Trophoblast cell (in vitro differentiated cells and primary cell): Measurements from ENCODE around the gene RNGTT.

ENCODE experiments used
- DNase-seq, 2 donors: peaks; one replicate each; pipeline ENCODE4 v3.0.0-alpha.2; 2016
- H2AFZ ChIP-seq: 2 replicates; pipeline ENCODE4 v1.6.1; 2013; ENCODE audit warnings: low read length, moderate library complexity, mild to moderate bottlenecking; ENCODE audit not compliant: insufficient read depth, poor library complexity
- H2AK5ac ChIP-seq: 2 replicates; pipeline ENCODE4 v1.6.1; 2013; ENCODE audit warnings: mild to moderate bottlenecking, low read length
- H2BK120ac ChIP-seq: 2 replicates; pipeline ENCODE4 v1.6.1; 2013; ENCODE audit warnings: low read length, mild to moderate bottlenecking, moderate library complexity; ENCODE audit not compliant: insufficient read depth, poor library complexity
- H2BK12ac ChIP-seq: 2 replicates; pipeline ENCODE4 v1.6.1; 2013; ENCODE audit warnings: mild to moderate bottlenecking, low read length, moderate library complexity
- H2BK5ac ChIP-seq: 2 replicates; pipeline ENCODE4 v1.6.1; 2013; ENCODE audit warnings: low read length, low read depth, moderate library complexity, mild to moderate bottlenecking; ENCODE audit not compliant: poor library complexity
- H3K14ac ChIP-seq: 2 replicates; pipeline ENCODE4 v1.6.1; 2013; ENCODE audit warnings: mild to moderate bottlenecking, low read length
- H3K18ac ChIP-seq: 2 replicates; pipeline ENCODE4 v1.6.1; 2013; ENCODE audit warnings: mild to moderate bottlenecking, low read length
- H3K23ac ChIP-seq: 2 replicates; pipeline ENCODE4 v1.6.1; 2013; ENCODE audit warnings: low read length
- H3K27ac ChIP-seq: 2 replicates; pipeline ENCODE4 v1.5.1; 2013; ENCODE audit warnings: low read depth, mild to moderate bottlenecking, inconsistent platforms, low read length, moderate library complexity
- H3K27me3 ChIP-seq: 2 replicates; pipeline ENCODE4 v1.6.1; 2013; ENCODE audit warnings: inconsistent platforms, mild to moderate bottlenecking, low read length, moderate library complexity; ENCODE audit not compliant: insufficient read depth
- H3K36me3 ChIP-seq, 2 experiments: 1 replicate in 1 of 2; 2 replicates in 1 of 2; pipeline ENCODE4 v1.6.1; 2013; ENCODE audit warnings: low read length in 2 of 2, mild to moderate bottlenecking in 2 of 2, moderate library complexity in 1 of 2; ENCODE audit not compliant: insufficient read depth in 2 of 2, control insufficient read depth in 1 of 2
- H3K4ac ChIP-seq: 2 replicates; pipeline ENCODE4 v1.6.1; 2013; ENCODE audit warnings: low read depth, mild to moderate bottlenecking, low read length, moderate library complexity
- H3K4me1 ChIP-seq, 2 experiments: 1 replicate in 1 of 2; 2 replicates in 1 of 2; pipeline ENCODE4 v1.6.1; 2013; ENCODE audit warnings: low read length in 2 of 2, mild to moderate bottlenecking in 2 of 2, moderate library complexity in 1 of 2; ENCODE audit not compliant: insufficient read depth in 2 of 2, control insufficient read depth in 1 of 2
- H3K4me2 ChIP-seq: 2 replicates; pipeline ENCODE4 v1.6.1; 2013; ENCODE audit warnings: inconsistent platforms, mild to moderate bottlenecking, low read length, moderate library complexity
- H3K4me3 ChIP-seq: 2 replicates; pipeline ENCODE4 v1.5.1; 2013; ENCODE audit warnings: mild to moderate bottlenecking, low read depth, low read length, inconsistent platforms
- H3K79me1 ChIP-seq: one replicate; pipeline ENCODE4 v1.6.1; 2013; ENCODE audit warnings: low read length
- H3K79me2 ChIP-seq: 2 replicates; pipeline ENCODE4 v1.6.1; 2013; ENCODE audit warnings: low read length, mild to moderate bottlenecking; ENCODE audit not compliant: control insufficient read depth, insufficient read depth, poor library complexity
- H3K9ac ChIP-seq: 2 replicates; pipeline ENCODE4 v1.6.1; 2013; ENCODE audit warnings: mild to moderate bottlenecking, low read length
- H3K9me3 ChIP-seq: 2 replicates; pipeline ENCODE4 v1.6.1; 2013; ENCODE audit warnings: low read depth, mild to moderate bottlenecking, control low read depth, inconsistent platforms, low read length; ENCODE audit not compliant: insufficient read depth
- H4K12ac ChIP-seq: 2 replicates; pipeline ENCODE4 v1.6.1; 2013; ENCODE audit warnings: low read depth, mild to moderate bottlenecking, low read length, moderate library complexity
- H4K8ac ChIP-seq: 2 replicates; pipeline ENCODE4 v1.6.1; 2013; ENCODE audit warnings: low read depth, mild to moderate bottlenecking, low read length, moderate library complexity
- H4K91ac ChIP-seq: one replicate; pipeline ENCODE4 v1.6.1; 2013; ENCODE audit warnings: low read depth, mild to moderate bottlenecking, low read length, moderate library complexity
- WGBS: extraction: QIAGEN DNeasy Blood & Tissue Kit; methylation state at CpG from one replicate; pipeline ENCODE4 v1.1.7; 2013; ENCODE audit warnings: missing lambda C conversion rate; ENCODE audit not compliant: insufficient read length, insufficient coverage; ENCODE audit errors: extremely low coverage; 5-methylcytosine and 5-hydroxymethylcytosine counted together

Gene RNGTT

GRCh38 chr6:88662163-88662580 is 301.2 kb downstream of the RNGTT start:
- no peak overlapping the region for H4K8ac ChIP-seq
- no peak overlapping the region for H3K14ac ChIP-seq
- no peak overlapping the region for H2AFZ ChIP-seq
- no peak overlapping the region for H2AK5ac ChIP-seq
- no peak overlapping the region for H2BK120ac ChIP-seq
- no peaks in the 10 kb centered on the region for H3K4me1 ChIP-seq
- H3K79me1 ChIP-seq, result no peaks in the 10 kb centered on the region
- no peak overlapping the region for H3K23ac ChIP-seq
- no peaks in the 10 kb centered on the region for H3K79me2 ChIP-seq
- H3K27me3 ChIP-seq, result no peaks in the 10 kb centered on the region
- H3K18ac ChIP-seq, result no peak overlapping the region
- H2BK12ac ChIP-seq, result no peak overlapping the region
- H3K9ac ChIP-seq, result no peak overlapping the region
- H3K36me3 ChIP-seq, result peaks cover 0 to 4% of the 10 kb centered on the region in 2 experiments
- no CpG with 5 or more reads among the region's 5 CpGs for WGBS
- no peak overlapping the region for H3K4me3 ChIP-seq
- no peak overlapping the region for H2BK5ac ChIP-seq
- H4K91ac ChIP-seq, result no peak overlapping the region
- DNase-seq, result no peak
- no peak overlapping the region for H3K4me2 ChIP-seq
- H3K9me3 ChIP-seq, result peaks cover 7% of the 10 kb centered on the region
- H4K12ac ChIP-seq, result no peak overlapping the region
- no peak overlapping the region for H3K4ac ChIP-seq
- no peak overlapping the region for H3K27ac ChIP-seq

DNA sequence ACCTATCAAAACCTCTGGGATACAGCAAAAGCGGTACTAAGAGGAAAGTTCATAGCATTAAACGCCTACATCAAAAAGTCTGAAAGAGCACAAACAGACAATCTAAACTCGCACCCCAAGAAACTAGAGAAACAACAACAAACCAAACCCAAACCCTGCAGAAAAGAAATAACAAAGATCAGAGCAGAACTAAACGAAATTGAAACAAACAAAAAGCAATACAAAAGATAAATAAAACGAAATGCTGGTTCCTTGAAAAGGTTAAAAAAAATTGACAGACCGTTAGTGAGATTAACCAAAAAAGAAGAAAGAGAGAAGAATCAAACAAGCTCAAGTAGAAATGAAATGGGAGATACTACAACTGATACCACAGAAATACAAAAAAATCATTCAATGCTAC is 302.3 kb downstream of the RNGTT start:
- H3K79me1 ChIP-seq, result no peaks in the 10 kb centered on the region
- H3K18ac ChIP-seq, result no peak overlapping the region
- H3K4me2 ChIP-seq, result no peak overlapping the region
- H2BK120ac ChIP-seq, result no peak overlapping the region
- H3K23ac ChIP-seq, result no peak overlapping the region
- H2BK12ac ChIP-seq, result no peak overlapping the region
- H3K14ac ChIP-seq, result no peak overlapping the region
- DNase-seq, result no peak
- no peak overlapping the region for H3K27ac ChIP-seq
- no peak overlapping the region for H3K4me3 ChIP-seq
- no peak overlapping the region for H3K4ac ChIP-seq
- no CpG with 5 or more reads among the region's 6 CpGs for WGBS
- no peak overlapping the region for H4K12ac ChIP-seq
- H2AK5ac ChIP-seq, result no peak overlapping the region
- no peaks in the 10 kb centered on the region for H3K4me1 ChIP-seq
- H3K79me2 ChIP-seq, result no peaks in the 10 kb centered on the region
- H3K36me3 ChIP-seq, result peaks cover 0 to 4% of the 10 kb centered on the region in 2 experiments
- no peak overlapping the region for H2AFZ ChIP-seq
- no peaks in the 10 kb centered on the region for H3K27me3 ChIP-seq
- peaks cover 7% of the 10 kb centered on the region for H3K9me3 ChIP-seq
- no peak overlapping the region for H4K8ac ChIP-seq
- no peak overlapping the region for H3K9ac ChIP-seq
- H4K91ac ChIP-seq, result no peak overlapping the region
- no peak overlapping the region for H2BK5ac ChIP-seq

DNA sequence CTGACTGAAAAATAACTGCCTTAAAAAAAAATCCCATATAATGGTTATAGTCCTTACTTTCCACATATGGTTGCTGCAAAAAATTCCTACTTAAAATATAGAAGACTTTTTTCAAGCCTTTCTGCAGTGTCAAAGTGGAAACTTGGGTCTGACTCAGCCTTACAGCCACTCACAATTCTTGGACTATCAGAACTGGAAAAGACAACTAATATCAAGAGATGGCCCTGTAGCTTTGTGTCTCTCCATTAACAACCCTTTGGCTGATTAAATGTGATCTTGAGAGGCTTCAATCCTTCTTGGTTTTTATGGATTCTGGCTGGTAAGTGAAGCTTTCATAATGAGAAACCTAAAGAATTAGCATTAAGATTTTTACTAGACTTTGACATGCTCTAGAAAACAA is 307.8 kb downstream of the RNGTT start:
- no peaks in the 10 kb centered on the region for H3K79me2 ChIP-seq
- H3K79me1 ChIP-seq, result no peaks in the 10 kb centered on the region
- no peak overlapping the region for H2AFZ ChIP-seq
- H2BK12ac ChIP-seq, result no peak overlapping the region
- no peak overlapping the region for H3K4me3 ChIP-seq
- no peak overlapping the region for H3K27ac ChIP-seq
- H3K4me2 ChIP-seq, result no peak overlapping the region
- no peak overlapping the region for H2BK5ac ChIP-seq
- no peak overlapping the region for H2BK120ac ChIP-seq
- no peaks in the 10 kb centered on the region for H3K9me3 ChIP-seq
- H3K36me3 ChIP-seq, result no peaks in the 10 kb centered on the region
- no peak overlapping the region for H4K91ac ChIP-seq
- H3K23ac ChIP-seq, result no peak overlapping the region
- H2AK5ac ChIP-seq, result no peak overlapping the region
- H3K4ac ChIP-seq, result no peak overlapping the region
- no peak overlapping the region for H3K14ac ChIP-seq
- no peak for DNase-seq
- no peaks in the 10 kb centered on the region for H3K27me3 ChIP-seq
- H4K12ac ChIP-seq, result no peak overlapping the region
- no peaks in the 10 kb centered on the region for H3K4me1 ChIP-seq
- H3K9ac ChIP-seq, result no peak overlapping the region
- H4K8ac ChIP-seq, result no peak overlapping the region
- no peak overlapping the region for H3K18ac ChIP-seq

GRCh38 chr6:88653936-88654335 is 309.5 kb downstream of the RNGTT start:
- Histone ChIP-seq H2BK120ac (no peak overlapping the region), H2AK5ac (no peak overlapping the region), H3K14ac (no peak overlapping the region), H4K91ac (no peak overlapping the region), H3K18ac (no peak overlapping the region), H3K36me3 (no peaks in the 10 kb centered on the region), H3K4ac (no peak overlapping the region), H3K79me1 (no peaks in the 10 kb centered on the region), H3K9me3 (no peaks in the 10 kb centered on the region), H2BK12ac (no peak overlapping the region), H3K23ac (no peak overlapping the region), H3K9ac (no peak overlapping the region), H3K79me2 (no peaks in the 10 kb centered on the region), H2BK5ac (no peak overlapping the region), H3K4me2 (no peak overlapping the region), H3K4me1 (no peaks in the 10 kb centered on the region), H2AFZ (no peak overlapping the region), H4K8ac (no peak overlapping the region), H3K27ac (no peak overlapping the region), H4K12ac (no peak overlapping the region), H3K4me3 (no peak overlapping the region), H3K27me3 (no peaks in the 10 kb centered on the region)
- no CpG with 5 or more reads among the region's 4 CpGs for WGBS
- no peak for DNase-seq

DNA sequence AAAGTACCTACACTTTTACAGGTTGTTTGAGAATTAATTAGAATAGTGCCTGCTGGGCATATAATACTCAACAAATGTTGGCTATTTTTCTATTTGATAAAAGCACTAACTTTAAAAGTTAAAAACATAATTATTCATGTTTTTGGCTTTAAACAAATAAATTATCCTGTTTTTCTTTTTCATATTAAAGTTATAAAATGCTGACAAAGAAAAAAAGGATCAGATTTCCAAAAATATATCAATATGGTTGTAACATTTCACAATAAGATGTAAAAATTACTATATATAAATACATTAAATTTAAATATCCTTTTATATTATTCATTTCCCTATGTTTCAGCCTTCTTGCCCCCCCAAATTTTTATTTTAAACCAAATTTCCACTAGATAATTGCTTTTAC is 312.0 kb downstream of the RNGTT start:
- H3K4me3 ChIP-seq, result no peak overlapping the region
- no peaks in the 10 kb centered on the region for H3K36me3 ChIP-seq
- no peaks in the 10 kb centered on the region for H3K4me1 ChIP-seq
- no peak for DNase-seq
- H3K79me2 ChIP-seq, result no peaks in the 10 kb centered on the region
- H2AK5ac ChIP-seq, result no peak overlapping the region
- H3K4ac ChIP-seq, result no peak overlapping the region
- no peak overlapping the region for H2BK120ac ChIP-seq
- no peak overlapping the region for H4K91ac ChIP-seq
- H3K9ac ChIP-seq, result no peak overlapping the region
- no peak overlapping the region for H3K23ac ChIP-seq
- no peaks in the 10 kb centered on the region for H3K27me3 ChIP-seq
- H3K79me1 ChIP-seq, result no peaks in the 10 kb centered on the region
- no peak overlapping the region for H3K27ac ChIP-seq
- H2AFZ ChIP-seq, result no peak overlapping the region
- H3K4me2 ChIP-seq, result no peak overlapping the region
- H2BK5ac ChIP-seq, result no peak overlapping the region
- H2BK12ac ChIP-seq, result no peak overlapping the region
- no peak overlapping the region for H3K18ac ChIP-seq
- no peak overlapping the region for H4K12ac ChIP-seq
- no peak overlapping the region for H4K8ac ChIP-seq
- H3K14ac ChIP-seq, result no peak overlapping the region
- H3K9me3 ChIP-seq, result no peaks in the 10 kb centered on the region
